Bronchial epithelial cell (primary cell): ENCODE measurements around the gene PRR11. TPM values are rescaled to one million over a fixed set of nuclear protein-coding genes. Genes with fewer than 3 reads are reported as not detected.

ENCODE experiments used
- DNase-seq: peaks from one replicate; pipeline ENCODE4 v3.0.0-alpha.2; 2010; ENCODE audit warnings: low read depth
- FAIRE-seq: peaks from 2 replicates; lab custom pipeline; 2011; peaks lifted over from hg19 to GRCh38; lab: Jason Lieb, UNC
- H3K27me3 ChIP-seq: 2 replicates; pipeline ENCODE4 v1.5.1; 2011; ENCODE audit warnings: low read length; ENCODE audit not compliant: control insufficient read depth, insufficient read depth
- H3K36me3 ChIP-seq: 2 replicates; pipeline ENCODE4 v1.5.1; 2011; ENCODE audit warnings: low read length; ENCODE audit not compliant: control insufficient read depth, insufficient read depth
- H3K4me3 ChIP-seq: 2 replicates; pipeline ENCODE4 v1.5.1; 2011; ENCODE audit warnings: mild to moderate bottlenecking, low read depth, low read length, control low read depth
- total RNA-seq: library from RNA; depleted of rRNA; stranded (reverse); fragments of >200 nt; gene quantifications from 2 replicates; pipeline ENCODE4 v1.2.1, GENCODE V29; 2014
- TF ChIP-seq, protein P1 (sequence below): IDR thresholded peaks from 2 replicates; pipeline ENCODE4 v1.5.1; 2011; ENCODE audit warnings: mild to moderate bottlenecking, moderate library complexity, low read length, control low read depth, inconsistent platforms; ENCODE audit not compliant: insufficient read depth, severe bottlenecking

Gene PRR11
- 1.3 and 3.4 TPM in 2 replicates for total RNA-seq

DNA sequence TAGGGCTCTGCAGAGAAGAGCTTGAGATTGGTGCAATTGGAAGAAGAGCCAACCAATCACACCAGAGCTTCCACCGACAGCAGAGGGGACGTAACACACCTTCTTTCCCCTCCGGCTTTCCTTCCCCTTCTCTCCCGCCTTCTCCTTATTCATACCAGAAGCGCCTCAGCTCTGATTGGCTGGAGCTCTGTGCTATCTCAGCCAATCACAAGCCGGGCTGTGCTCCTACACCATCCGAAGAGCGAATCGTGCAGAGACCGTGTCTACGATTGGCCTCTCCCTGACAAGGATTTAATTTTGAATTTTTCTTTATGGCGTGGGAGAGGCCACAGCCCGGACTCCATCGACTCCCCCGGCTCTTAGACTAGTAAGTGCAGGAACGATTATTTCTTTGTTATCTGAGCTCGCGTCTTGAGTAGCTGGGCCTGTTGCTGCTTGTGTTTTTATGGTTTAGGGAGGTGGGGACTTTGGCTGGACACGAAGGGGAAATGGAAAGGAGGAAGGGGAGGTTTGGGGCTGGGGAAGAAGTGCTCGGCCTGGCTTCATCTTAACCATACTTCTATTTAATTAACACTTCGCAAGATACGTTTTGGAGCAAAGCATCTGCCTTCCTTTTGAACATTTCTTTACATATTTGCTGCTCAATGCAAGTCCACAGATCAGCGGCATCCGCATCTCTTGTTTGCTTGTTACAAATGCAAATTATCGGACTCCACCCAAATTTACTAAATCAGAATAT is at the start of gene PRR11:
TSS of gene PRR11 (plus strand) at position 308 of the 739 bp plus-strand sequence. CDS start 14,007 bp downstream, outside the sequence.
- FAIRE-seq (peak; percentile 55), DNase-seq (peak; percentile 99)
- TF ChIP-seq, protein P1, sequence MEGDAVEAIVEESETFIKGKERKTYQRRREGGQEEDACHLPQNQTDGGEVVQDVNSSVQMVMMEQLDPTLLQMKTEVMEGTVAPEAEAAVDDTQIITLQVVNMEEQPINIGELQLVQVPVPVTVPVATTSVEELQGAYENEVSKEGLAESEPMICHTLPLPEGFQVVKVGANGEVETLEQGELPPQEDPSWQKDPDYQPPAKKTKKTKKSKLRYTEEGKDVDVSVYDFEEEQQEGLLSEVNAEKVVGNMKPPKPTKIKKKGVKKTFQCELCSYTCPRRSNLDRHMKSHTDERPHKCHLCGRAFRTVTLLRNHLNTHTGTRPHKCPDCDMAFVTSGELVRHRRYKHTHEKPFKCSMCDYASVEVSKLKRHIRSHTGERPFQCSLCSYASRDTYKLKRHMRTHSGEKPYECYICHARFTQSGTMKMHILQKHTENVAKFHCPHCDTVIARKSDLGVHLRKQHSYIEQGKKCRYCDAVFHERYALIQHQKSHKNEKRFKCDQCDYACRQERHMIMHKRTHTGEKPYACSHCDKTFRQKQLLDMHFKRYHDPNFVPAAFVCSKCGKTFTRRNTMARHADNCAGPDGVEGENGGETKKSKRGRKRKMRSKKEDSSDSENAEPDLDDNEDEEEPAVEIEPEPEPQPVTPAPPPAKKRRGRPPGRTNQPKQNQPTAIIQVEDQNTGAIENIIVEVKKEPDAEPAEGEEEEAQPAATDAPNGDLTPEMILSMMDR = no peak
- H3K27me3 ChIP-seq = no peaks in the 10 kb centered on the region
- peak within 1 kb of the TSS; percentile 80 for H3K4me3 ChIP-seq
- H3K36me3 ChIP-seq = no peaks in the 10 kb centered on the region

DNA sequence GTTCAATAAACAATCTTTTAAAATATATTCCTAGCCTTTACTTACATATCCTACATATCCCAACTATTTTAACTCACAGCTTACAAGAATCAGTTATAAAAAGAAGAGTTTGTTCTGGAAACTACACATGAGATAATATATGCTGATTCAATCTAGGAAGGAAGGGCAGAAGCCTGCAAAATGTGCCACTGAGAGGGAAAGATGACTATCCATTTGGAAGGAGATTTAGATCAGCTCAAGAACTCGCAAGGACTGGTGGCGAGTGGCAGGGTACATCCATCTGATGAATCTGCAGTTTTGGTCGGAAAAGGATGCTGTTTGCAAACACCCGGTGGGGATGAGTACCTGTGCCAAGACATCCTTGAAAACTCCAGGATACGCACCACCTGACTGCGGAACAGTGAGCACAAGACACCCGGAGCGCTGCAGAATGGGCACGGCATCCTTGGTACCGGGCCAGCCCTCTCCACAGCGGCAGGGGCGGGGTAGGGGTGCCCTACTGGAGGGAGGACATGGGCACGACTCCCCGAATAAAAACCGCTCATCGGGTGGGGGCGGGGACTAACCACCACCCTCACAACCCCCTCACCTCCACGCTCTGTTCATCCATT is 49.6 kb upstream of the PRR11 start:
- peak overlapping the region; percentile 87 for H3K4me3 ChIP-seq
- FAIRE-seq (no peak), DNase-seq (peak; percentile 47)
- no peaks in the 10 kb centered on the region for H3K27me3 ChIP-seq
- peaks cover 2% of the 10 kb centered on the region for H3K36me3 ChIP-seq
- TF ChIP-seq, protein P1 = no peak

DNA sequence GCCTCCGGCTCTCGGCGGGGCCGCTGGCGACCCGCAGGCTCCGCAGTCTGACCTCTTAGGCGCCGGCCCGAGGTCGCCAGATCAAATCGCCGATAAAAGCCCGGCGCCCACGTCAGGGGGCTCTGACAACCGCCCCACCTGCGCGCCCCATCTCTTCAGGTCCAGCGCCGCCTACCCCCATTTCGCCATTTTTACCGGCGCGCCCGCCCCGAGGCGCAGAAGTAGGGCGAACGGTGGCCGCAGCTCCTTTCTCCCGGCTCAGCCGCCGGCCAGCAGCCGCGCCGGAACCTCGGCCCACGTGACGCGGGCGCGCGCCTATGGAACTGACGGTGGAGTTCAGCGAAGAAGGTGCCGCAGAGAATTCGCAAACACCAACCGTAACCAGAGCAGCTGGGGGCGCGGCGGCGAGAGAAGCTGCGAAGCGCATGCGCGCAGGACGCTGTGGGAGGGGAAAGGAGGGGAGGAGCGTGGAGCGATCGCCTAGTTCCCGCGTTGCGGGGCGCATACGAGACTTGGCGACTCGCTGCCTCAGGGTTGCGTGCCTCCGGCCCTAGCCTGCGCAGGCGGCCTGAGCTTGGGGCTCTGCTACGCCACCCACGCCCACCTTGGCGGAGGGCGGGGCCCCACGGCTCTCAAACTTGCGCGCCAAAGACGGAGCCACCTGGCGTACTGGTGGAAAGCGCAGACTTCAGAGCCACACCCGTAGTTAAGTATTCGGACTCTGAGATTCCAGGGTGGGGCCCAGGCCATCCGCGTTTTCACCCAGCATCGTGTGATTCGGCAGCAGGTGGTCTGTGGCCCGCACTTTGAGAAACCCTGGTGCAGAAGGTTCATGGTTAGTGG is 48.9 kb upstream of the PRR11 start, which contains the start of gene TRIM37:
TSS of gene TRIM37 (minus strand) at position 418 of the 843 bp plus-strand sequence. CDS start 419 bp downstream, outside the sequence.
- DNase-seq (peak; percentile 97), FAIRE-seq (peak; percentile 7)
- Histone ChIP-seq H3K36me3 (peaks cover 2% of the 10 kb centered on the region), H3K4me3 (peak within 1 kb of the TSS; percentile 87), H3K27me3 (no peaks in the 10 kb centered on the region)
- TF ChIP-seq, protein P1 = peak; percentile 21

DNA sequence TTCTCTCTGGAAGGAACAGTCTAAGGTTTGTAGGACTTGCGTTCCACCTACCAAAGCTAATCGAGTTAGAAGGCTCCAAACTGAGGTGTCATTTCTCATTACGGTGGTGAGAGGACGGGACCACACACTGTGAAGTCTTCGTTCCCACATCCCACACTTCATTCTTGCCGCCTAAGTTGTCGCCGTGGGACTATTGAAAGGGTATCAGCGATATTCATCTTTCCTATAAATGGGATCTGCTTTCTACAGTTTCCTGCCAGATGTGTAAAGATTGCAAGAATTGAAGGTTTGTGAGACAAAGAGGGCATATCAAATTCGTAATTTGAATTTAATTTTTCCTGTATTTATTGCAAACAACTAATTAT is 48.3 kb upstream of the PRR11 start:
- peak overlapping the region; percentile 87 for H3K4me3 ChIP-seq
- TF ChIP-seq, protein P1 = no peak
- DNase-seq (no peak), FAIRE-seq (no peak)
- no peaks in the 10 kb centered on the region for H3K27me3 ChIP-seq
- no peaks in the 10 kb centered on the region for H3K36me3 ChIP-seq

DNA sequence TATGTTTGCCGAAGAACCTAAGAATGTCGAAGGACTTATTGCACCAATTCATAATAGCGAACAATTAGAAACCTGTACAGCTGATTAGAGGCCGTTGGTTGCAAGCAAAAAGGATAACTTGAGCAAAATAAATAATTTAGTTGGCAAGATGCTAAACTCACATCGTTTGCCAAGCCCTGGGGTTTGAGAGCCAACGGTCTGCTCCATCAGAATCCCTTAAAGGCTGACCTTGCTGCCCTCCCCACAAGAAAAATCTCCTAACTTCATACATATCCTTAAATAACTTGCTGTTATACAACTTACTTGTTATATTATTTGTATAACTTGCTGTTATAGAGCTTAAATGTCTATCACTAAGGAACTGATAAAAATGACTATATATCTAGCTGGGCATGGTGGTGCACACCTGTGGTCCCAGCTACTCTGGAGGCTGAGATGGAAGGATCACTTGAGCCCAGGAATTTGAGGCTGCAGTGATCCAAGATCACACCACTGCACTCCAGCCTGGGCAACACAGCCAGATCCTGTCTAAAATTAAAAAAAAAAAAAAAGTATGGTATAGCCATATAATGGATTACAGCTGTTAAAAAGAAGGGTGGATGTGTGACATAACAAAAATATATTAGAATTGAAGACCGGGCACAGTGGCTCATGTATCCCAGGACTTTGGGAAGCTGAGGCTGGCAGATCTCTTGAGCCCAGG is 47.0 kb upstream of the PRR11 start:
- Histone ChIP-seq H3K4me3 (no peak overlapping the region), H3K36me3 (no peaks in the 10 kb centered on the region), H3K27me3 (no peaks in the 10 kb centered on the region)
- DNase-seq (no peak), FAIRE-seq (no peak)
- TF ChIP-seq, protein P1 = no peak
